HL-60 (cell line): ENCODE measurements around the gene GFPT2.
A peak's percentile ranks its signal among the peaks of the same experiment; 100 is the strongest.

ENCODE experiments used
- DNase-seq, 2 experiments: peaks; one replicate each; pipeline ENCODE4 v3.0.0-alpha.2; 2010 to 2020; ENCODE audit warnings: low read depth in 1 of 2, low spot score in 1 of 2
- H3K27ac ChIP-seq: fragments of 250-450 bp; sonication (Bioruptor Pico); replicated peaks from 2 replicates; pipeline ENCODE4 v1.5.1; 2020; ENCODE audit warnings: mild to moderate bottlenecking, moderate library complexity
- H3K27me3 ChIP-seq: fragments of 250-450 bp; sonication (Bioruptor Pico); 2 replicates; pipeline ENCODE4 v1.5.1; 2021; ENCODE audit warnings: mild to moderate bottlenecking, moderate library complexity; ENCODE audit not compliant: insufficient read depth, poor library complexity, severe bottlenecking
- H3K4me3 ChIP-seq: replicated peaks from 2 replicates; pipeline ENCODE4 v1.5.1; 2011; ENCODE audit warnings: mild to moderate bottlenecking, control low read depth, low read length; ENCODE audit not compliant: insufficient read depth
- CTCF ChIP-seq: IDR thresholded peaks from one replicate; pipeline ENCODE4 v1.5.1; 2011; ENCODE audit warnings: low read length, control low read depth, inconsistent platforms; ENCODE audit not compliant: insufficient read depth
- GABPA ChIP-seq: IDR thresholded peaks from 2 replicates; pipeline ENCODE4 v1.6.1; 2012; ENCODE audit warnings: low read depth
- POLR2AphosphoS5 ChIP-seq: IDR thresholded peaks from 2 replicates; pipeline ENCODE4 v1.6.1; 2012; ENCODE audit warnings: low read depth
- REST ChIP-seq: IDR thresholded peaks from 2 replicates; pipeline ENCODE4 v1.6.1; 2012; ENCODE audit warnings: low read depth; ENCODE audit not compliant: insufficient replicate concordance
- SPI1 ChIP-seq: IDR thresholded peaks from 2 replicates; pipeline ENCODE4 v1.6.1; 2012; ENCODE audit warnings: low read depth, mild to moderate bottlenecking, borderline replicate concordance

GFPT2 gene

GRCh38 chr5:180318456-180319089 lies 34.6 kb downstream of the GFPT2 start:
- no peak overlapping the region for H3K4me3 ChIP-seq
- H3K27me3 ChIP-seq, result no peaks in the 10 kb centered on the region
- no peak for TF ChIP-seq GABPA
- TF ChIP-seq SPI1, result no peak
- TF ChIP-seq CTCF, result no peak
- TF ChIP-seq REST, result no peak
- no peak for TF ChIP-seq POLR2AphosphoS5
- no peak overlapping the region for H3K27ac ChIP-seq
- DNase-seq, result no peak

- Histone ChIP-seq H3K27me3 (no peaks in the 10 kb centered on the region), H3K4me3 (no peak overlapping the region), H3K27ac (no peak overlapping the region)
- no peak for DNase-seq
- TF ChIP-seq CTCF, result no peak
- no peak for TF ChIP-seq POLR2AphosphoS5
- no peak for TF ChIP-seq GABPA
- TF ChIP-seq REST, result no peak
- no peak for TF ChIP-seq SPI1
Measured at GRCh38 chr5:180316586-180316985, 36.5 kb downstream of the GFPT2 start.

- TF ChIP-seq REST (no peak), CTCF (peak; percentile 91)
- H3K4me3 ChIP-seq, result no peak overlapping the region
- peak in 1 of 2 experiments; percentile 64 for DNase-seq
Measured at GRCh38 chr5:180315762-180316212, 37.3 kb downstream of the GFPT2 start.

More at GRCh38 chr5:180315762-180316212, 37.3 kb downstream of the GFPT2 start:
- H3K27ac ChIP-seq, result no peak overlapping the region
- H3K27me3 ChIP-seq, result no peaks in the 10 kb centered on the region
